ENCODE data around the gene COA6.

COA6 gene

DNA sequence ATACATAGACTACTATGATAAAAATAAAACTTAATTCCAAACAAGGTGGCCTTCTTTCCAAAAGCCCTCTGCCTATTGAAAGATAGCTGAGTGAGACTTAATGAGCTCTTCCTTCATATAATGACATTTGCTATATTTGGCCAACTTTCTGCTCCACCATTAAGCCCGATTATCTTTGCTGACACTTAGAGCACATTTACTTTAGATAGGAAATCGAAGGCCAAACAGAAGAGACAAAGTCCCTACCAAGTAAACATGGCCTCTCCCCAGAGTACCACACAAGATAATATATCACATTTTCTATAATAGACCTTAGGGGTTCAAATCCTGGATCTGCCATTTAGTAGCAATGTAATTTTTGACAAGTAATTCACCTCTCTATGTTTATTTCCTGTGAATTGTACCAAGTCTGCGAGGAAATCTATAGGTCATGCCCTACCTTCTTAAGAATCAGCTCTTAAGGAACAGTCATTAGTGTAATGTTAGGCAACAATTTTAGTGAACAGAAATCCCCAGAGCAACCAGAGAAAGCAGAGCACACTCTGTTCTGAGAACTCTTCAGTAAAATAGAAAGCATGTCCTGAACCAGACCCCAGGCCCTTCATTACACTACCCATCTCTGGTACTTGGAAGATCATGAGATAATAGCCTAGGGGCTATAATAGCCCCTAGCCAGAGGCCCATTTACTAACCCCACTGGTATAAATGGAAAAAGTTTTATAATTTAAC lies 17.3 kb upstream of the COA6 start:
- TF ChIP-seq, protein P1, sequence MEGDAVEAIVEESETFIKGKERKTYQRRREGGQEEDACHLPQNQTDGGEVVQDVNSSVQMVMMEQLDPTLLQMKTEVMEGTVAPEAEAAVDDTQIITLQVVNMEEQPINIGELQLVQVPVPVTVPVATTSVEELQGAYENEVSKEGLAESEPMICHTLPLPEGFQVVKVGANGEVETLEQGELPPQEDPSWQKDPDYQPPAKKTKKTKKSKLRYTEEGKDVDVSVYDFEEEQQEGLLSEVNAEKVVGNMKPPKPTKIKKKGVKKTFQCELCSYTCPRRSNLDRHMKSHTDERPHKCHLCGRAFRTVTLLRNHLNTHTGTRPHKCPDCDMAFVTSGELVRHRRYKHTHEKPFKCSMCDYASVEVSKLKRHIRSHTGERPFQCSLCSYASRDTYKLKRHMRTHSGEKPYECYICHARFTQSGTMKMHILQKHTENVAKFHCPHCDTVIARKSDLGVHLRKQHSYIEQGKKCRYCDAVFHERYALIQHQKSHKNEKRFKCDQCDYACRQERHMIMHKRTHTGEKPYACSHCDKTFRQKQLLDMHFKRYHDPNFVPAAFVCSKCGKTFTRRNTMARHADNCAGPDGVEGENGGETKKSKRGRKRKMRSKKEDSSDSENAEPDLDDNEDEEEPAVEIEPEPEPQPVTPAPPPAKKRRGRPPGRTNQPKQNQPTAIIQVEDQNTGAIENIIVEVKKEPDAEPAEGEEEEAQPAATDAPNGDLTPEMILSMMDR (conservative IDR thresholded peaks at IDR 0.05) = no peak

DNA sequence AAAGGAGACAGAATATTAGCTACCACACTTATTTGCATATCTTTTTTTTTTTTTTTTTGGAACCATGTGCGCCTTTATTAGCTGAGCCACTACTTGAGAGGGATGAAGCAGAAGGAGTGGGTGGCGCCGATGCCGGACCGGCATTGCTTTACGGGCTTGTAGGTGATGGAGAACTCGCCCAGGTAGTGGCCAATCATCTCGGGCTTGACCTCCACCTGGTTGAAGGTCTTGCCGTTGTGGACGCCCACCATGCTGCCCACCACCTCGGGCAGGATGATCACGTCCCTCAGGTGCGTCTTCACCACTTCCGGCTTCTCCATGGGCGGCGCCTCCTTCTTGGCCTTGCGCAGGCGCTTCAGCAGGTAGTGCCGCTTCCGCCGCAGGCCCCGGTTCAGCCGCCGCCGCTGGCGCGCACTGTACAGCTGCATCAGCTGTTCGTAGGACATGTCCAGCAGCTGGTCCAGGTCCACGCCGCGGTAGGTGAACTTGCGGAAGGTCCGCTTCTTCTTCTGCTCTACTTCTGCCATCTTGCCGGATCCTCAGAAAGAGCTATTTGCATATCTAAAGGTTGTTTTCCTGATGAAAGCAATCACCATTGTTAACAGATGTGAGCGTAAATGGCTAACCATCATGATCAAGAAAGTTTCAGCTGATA lies 16.5 kb upstream of the COA6 start:
- H3K27ac ChIP-seq = peak overlapping the region; percentile 66

More for the DNA sequence above, 17.3 kb upstream of the COA6 start:
- peak overlapping the region; percentile 66 for H3K27ac ChIP-seq

DNA sequence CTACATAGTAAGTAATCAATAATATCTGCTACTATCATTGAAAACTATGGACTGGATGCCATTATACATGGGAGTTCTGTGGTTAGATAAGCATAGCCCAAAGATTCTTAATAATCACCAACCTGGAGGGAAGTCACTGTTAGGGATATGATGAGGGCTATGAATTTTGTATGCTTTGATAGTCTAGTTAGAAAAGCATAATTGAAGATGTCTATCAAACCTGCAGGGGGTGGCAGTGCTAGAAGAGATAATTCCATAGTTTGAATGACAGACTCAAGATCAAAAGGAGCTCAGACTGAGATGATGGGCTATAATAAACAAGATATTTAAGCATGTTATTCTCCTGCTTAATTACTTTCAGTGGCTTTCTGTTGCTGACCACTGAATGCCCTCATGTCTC lies 15.4 kb upstream of the COA6 start:
- H3K27ac ChIP-seq = peak overlapping the region; percentile 66; the same call in 1 of the 2 replicates
- TF ChIP-seq, protein P1 (conservative IDR thresholded peaks at IDR 0.05) = no peak

DNA sequence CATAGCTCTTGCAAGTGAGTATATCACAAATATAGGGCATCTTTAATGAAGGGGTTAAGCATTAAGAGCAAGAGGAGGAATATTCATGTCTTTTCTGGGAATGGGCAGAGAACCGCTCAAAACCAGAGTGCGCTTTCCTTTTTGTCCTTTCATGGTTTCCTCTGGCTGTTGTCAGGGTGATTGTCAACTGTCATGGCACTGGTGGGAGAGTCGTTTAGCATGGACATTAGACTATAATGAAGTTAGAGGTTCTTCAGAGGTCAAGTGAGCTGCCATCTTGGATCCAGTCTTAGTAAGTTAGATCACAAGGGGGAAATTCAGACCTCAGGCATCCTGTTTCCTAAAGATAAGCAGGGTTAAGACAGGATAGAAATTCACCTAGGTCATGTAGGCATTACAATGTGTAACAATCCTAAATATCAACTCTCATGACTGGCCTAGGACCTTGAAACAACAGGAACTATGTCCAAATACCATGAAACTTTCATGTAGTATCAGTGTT lies 12.1 kb upstream of the COA6 start:
- TF ChIP-seq, protein P1 (conservative IDR thresholded peaks at IDR 0.05) = no peak
- H3K27ac ChIP-seq = no peak overlapping the region

DNA sequence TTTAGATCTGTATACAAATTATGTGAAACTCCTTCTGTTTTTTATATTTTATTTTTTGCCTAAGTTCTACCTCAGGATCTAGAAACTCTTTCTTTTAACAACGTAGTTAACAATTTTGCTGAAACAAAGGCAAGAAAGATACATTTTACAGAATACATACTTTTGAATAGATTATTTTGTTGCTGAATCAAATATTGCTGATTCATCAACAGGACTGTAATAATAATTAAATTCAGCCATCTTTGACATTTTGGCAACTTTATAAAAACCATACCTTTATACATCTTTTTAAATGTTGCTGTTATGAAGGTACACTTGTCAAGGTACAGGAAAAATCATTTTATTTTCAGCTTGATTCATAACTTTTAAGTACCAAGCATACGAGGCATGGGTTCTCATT lies 10.7 kb upstream of the COA6 start:
- TF ChIP-seq, protein P1 (conservative IDR thresholded peaks at IDR 0.05) = no peak
- H3K27ac ChIP-seq = no peak overlapping the region

DNA sequence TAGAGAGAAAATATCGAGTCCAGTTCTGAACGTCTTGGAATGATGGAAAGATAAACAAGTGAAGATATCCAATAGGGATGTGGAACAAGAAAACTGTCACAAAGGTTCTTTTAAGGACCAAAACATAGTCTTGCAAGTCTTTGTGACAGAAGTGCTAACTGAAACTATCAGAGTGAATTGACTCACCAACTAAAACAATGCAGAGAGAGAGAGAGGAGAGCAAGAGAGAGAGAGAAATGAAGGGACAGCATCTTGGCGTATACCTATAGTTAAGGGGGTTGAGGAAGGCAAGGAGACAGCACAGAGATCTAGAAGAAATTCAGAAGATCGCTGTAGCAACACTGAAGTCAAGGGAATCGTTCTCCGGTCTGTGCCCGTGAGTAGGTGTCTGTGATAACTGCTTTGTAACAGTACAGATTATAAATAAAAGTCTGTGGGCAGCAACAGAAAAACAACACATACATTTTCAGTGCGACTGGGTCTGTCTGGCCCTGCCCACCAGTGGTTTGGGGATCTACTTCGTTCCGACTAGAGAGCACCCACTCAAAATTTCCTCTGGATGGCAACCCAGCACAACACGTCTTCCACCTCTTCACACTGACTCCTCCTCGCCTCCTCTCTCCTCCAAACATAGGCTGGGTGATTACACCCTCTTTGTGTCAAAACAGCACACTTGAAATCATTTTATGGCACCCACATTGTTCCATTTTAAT lies 4.8 kb upstream of the COA6 start:
- TF ChIP-seq, protein P1 (conservative IDR thresholded peaks at IDR 0.05) = no peak
- H3K27ac ChIP-seq = no peak overlapping the region

DNA sequence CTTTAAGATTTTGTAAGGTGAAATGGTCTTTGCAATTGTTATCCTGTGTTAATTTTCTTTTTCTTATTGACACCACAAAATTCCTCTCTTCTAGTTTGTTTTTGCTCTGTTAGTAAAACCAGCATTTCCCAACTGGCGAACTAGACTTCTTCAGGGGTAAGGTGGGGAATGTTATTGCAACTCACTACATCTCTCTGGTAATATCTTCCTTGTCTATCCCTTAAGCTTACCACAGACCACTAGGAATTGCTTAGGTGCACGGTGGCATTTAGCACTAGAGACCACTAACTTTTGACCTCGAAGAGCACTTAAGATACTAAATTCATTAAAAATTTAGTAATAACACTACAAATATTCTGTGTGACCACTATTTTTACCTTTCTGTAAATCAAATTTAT lies 4.2 kb upstream of the COA6 start:
- TF ChIP-seq, protein P1 (conservative IDR thresholded peaks at IDR 0.05) = no peak
- no peak overlapping the region for H3K27ac ChIP-seq
